Activated CD4-positive, alpha-beta T cell treated with anti-CD3 and anti-CD28 coated beads, Interleukin-2, amount 10 ng/mL, durations not matched to agents 24 days and 14 days (primary cell): ENCODE results near the gene TBX1. TPM values are rescaled to one million over a fixed set of nuclear protein-coding genes. Genes with fewer than 3 reads are reported as not detected.

ENCODE experiments used
- DNase-seq: peaks from one replicate; pipeline ENCODE4 v3.0.0; 2022
- H3K27ac Mint-ChIP-seq: one replicate; pipeline ENCODE4 v1.8.0; 2022; ENCODE audit warnings: mild to moderate bottlenecking, mixed read lengths
- H3K27me3 Mint-ChIP-seq: one replicate; pipeline ENCODE4 v1.8.0; 2022; ENCODE audit warnings: mixed read lengths
- H3K36me3 Mint-ChIP-seq: one replicate; pipeline ENCODE4 v1.8.0; 2022; ENCODE audit warnings: low read depth, mild to moderate bottlenecking, mixed read lengths
- H3K4me1 Mint-ChIP-seq: one replicate; pipeline ENCODE4 v1.8.0; 2021; ENCODE audit warnings: mixed read lengths
- H3K4me3 Mint-ChIP-seq: one replicate; pipeline ENCODE4 v1.8.0; 2022; ENCODE audit warnings: mild to moderate bottlenecking, moderate library complexity, mixed read lengths
- H3K9me3 Mint-ChIP-seq: one replicate; pipeline ENCODE4 v1.8.0; 2021; ENCODE audit warnings: mixed read lengths
- intact Hi-C: fragments of 100-400 bp; cut with micrococcal nuclease; formaldehyde crosslinking; loops from one replicate; pipeline ENCODE4 v1.15.1; 2023
- total RNA-seq: library from RNA; stranded (reverse); gene quantifications from 2 replicates; pipeline ENCODE4 v1.2.3, GENCODE V29; 2022

The TBX1 gene
- total RNA-seq, 1 donor from 2014 or later: not detected

DNA sequence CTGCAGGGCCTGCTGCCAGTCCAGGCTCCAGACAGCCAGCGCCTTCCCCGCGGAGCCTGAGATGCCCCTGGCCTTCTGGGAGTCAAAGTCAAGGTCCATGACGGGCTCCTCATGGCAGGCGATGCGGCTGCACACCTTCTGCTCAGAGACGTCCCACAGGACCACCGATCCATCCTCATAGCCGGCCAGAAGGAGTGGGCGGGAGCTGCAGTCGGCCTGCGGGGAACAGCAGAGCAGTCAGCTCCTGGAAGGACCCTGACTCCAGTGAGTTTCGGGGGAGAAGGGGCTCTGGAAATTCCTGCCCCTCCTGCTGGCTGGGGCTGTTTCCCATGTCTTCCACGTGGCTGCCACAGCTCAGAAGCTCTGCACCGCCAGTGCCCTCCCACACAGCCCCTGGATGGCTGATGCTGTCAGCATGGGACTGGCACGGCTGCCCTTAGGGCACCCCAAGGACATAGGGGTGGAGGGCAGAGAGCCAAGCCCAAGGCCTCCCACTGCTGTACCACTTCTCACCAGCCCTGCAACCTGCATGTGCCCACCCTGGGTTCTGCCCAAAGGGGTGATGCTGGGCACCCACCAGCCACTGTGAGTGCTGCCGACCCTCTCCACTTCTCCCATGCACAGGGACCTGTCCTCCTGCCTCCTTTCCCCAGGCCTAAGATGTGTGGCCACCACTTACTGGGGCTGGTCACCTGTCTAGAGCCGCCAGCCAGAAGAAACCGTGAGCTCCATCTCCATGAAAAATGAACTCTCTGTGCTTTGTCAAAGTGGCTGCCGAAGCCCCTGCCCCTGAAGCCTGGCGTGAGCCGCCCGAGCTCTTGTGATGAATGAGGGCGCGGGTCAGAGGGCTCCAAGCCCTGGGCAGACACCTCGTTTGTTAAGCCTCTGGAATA lies 41.7 kb downstream of the TBX1 start:
- DNase-seq: no peak
- H3K4me3 Mint-ChIP-seq: no peak overlapping the region
- H3K36me3 Mint-ChIP-seq: no peaks in the 10 kb centered on the region
- H3K27ac Mint-ChIP-seq: no peak overlapping the region
- no peaks in the 10 kb centered on the region for H3K9me3 Mint-ChIP-seq
- no peaks in the 10 kb centered on the region for H3K4me1 Mint-ChIP-seq
- H3K27me3 Mint-ChIP-seq: no peaks in the 10 kb centered on the region
- intact Hi-C loops: no loop called here

DNA sequence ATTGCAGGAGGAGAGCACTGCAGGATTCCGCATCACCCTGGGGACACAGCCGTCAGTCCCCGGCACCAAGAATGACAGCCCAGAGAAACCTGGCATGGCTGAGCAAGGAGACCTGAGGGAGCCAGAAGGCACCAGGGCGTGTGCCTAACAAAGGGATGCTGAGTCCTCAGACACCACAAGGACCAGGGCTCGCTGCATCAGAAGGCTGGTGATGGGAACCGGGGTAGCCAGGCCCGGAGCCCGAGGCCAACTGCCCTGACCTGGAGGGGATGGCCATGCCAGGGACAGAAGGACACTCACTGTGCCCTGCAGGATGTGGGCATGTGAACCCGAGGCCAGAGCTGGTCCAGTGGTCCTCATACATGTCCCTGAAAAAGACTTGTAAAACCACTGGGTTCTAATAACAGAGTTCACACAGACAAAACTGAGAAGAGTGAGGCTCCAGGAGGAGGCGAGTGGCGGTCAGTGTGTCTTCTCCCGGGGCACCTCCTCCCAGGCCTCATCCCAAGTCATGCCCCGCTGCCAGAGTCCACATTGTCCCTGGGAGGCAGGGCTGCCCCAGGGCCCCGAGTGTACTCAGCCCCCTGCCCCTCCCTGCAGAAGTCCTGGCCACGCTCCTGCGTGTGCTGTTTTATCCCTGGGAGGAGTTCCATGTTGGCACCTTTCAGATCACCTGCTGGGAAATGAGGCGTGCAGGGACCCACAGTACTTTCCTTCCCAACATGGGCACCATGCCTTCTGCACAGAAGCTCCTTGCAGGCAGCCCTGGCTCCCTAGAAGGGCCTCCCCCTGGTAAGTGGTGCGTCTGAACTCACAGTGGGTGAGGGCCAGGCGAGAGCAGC lies 42.5 kb downstream of the TBX1 start:
- Mint-ChIP-seq H3K27ac (no peak overlapping the region), H3K9me3 (no peaks in the 10 kb centered on the region), H3K36me3 (no peaks in the 10 kb centered on the region), H3K4me1 (no peaks in the 10 kb centered on the region), H3K27me3 (no peaks in the 10 kb centered on the region), H3K4me3 (no peak overlapping the region)
- DNase-seq: no peak
- intact Hi-C loops: no loop called here

- no peak for DNase-seq
- intact Hi-C loops: no loop called here
- H3K27me3 Mint-ChIP-seq: no peaks in the 10 kb centered on the region
- no peak overlapping the region for H3K4me3 Mint-ChIP-seq
- no peaks in the 10 kb centered on the region for H3K4me1 Mint-ChIP-seq
- no peak overlapping the region for H3K27ac Mint-ChIP-seq
- no peaks in the 10 kb centered on the region for H3K9me3 Mint-ChIP-seq
- no peaks in the 10 kb centered on the region for H3K36me3 Mint-ChIP-seq
Observed at GRCh38 chr22:19803736-19804267, 43.2 kb downstream of the TBX1 start.

DNA sequence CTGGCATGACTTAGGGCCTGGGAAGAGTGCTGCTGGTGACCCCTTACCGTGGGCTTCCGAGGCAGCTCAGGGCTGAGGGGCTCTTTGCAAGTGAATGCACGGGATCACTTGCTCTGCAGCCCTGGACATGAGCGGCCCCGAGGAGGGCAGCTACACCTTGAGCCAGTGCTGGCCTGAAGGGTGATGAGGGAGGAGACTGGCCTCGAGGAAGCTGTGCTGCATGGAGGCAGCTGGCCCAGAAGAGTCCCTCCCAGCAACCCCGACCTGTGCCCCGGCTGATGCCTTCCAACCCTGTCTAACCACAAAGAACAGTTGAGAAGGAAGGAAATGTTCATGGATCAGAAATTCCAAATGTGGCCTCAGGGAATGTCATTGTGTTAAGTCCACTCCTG lies 45.2 kb downstream of the TBX1 start:
- no peak for DNase-seq
- H3K36me3 Mint-ChIP-seq: no peaks in the 10 kb centered on the region
- H3K27ac Mint-ChIP-seq: no peak overlapping the region
- no peaks in the 10 kb centered on the region for H3K27me3 Mint-ChIP-seq
- no peak overlapping the region for H3K4me3 Mint-ChIP-seq
- intact Hi-C loops: no loop called here
- H3K4me1 Mint-ChIP-seq: no peaks in the 10 kb centered on the region
- no peaks in the 10 kb centered on the region for H3K9me3 Mint-ChIP-seq

- H3K4me1 Mint-ChIP-seq: no peaks in the 10 kb centered on the region
- H3K27ac Mint-ChIP-seq: no peak overlapping the region
- intact Hi-C loops: no loop called here
- H3K27me3 Mint-ChIP-seq: no peaks in the 10 kb centered on the region
- no peak overlapping the region for H3K4me3 Mint-ChIP-seq
- H3K9me3 Mint-ChIP-seq: no peaks in the 10 kb centered on the region
- H3K36me3 Mint-ChIP-seq: no peaks in the 10 kb centered on the region
- DNase-seq: no peak
Observed at GRCh38 chr22:19806213-19807160, 45.9 kb downstream of the TBX1 start.

DNA sequence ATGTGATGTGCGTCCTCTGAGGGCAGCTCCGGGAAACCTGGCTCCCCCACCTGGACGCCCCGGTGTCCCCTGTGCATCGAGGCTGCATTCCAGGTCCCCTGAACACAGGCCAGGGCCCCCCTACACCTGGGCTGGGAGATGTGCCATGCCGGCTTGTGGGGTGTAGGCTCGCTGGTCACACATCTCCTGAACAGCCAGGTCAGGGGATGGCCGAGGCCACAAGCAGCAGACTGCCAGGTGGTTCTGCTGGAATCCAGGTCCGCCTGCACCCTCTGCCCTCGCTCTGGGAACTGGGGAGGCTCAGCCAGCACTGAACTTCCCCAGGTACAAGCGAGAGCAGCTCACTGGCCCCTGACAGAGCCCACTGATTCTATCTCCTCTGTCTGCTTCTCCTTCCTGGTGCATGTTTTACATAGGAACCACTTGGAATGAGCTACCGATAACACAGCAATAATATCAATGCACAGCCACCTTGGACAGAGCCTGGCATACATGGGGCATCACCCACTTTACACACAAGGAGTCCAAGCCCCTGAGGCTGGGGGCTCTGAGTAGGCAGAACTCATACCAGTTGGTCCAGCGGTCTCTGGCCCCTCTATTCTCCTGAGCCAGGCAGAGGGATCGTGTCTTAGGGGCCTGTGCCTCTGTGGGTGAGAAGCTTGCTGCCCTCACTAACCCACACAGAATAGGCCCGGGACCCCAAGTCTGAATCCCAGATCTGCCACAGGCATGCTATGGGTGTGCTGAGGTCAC lies 46.8 kb downstream of the TBX1 start:
- intact Hi-C loops: no loop called here
- no peaks in the 10 kb centered on the region for H3K4me1 Mint-ChIP-seq
- no peaks in the 10 kb centered on the region for H3K27me3 Mint-ChIP-seq
- H3K9me3 Mint-ChIP-seq: no peaks in the 10 kb centered on the region
- H3K4me3 Mint-ChIP-seq: no peak overlapping the region
- no peak for DNase-seq
- no peak overlapping the region for H3K27ac Mint-ChIP-seq
- H3K36me3 Mint-ChIP-seq: no peaks in the 10 kb centered on the region

- H3K4me1 Mint-ChIP-seq: no peaks in the 10 kb centered on the region
- intact Hi-C loops: no loop called here
- no peaks in the 10 kb centered on the region for H3K9me3 Mint-ChIP-seq
- H3K36me3 Mint-ChIP-seq: no peaks in the 10 kb centered on the region
- no peak overlapping the region for H3K4me3 Mint-ChIP-seq
- no peak overlapping the region for H3K27ac Mint-ChIP-seq
- no peaks in the 10 kb centered on the region for H3K27me3 Mint-ChIP-seq
- no peak for DNase-seq
Observed at GRCh38 chr22:19807914-19808872, 47.6 kb downstream of the TBX1 start.

GRCh38 chr22:19808873-19809478 lies 48.4 kb downstream of the TBX1 start:
- Mint-ChIP-seq H3K4me1 (no peaks in the 10 kb centered on the region), H3K9me3 (no peaks in the 10 kb centered on the region), H3K4me3 (no peak overlapping the region), H3K36me3 (no peaks in the 10 kb centered on the region), H3K27ac (no peak overlapping the region), H3K27me3 (no peaks in the 10 kb centered on the region)
- DNase-seq: no peak
- intact Hi-C loops: no loop called here

DNA sequence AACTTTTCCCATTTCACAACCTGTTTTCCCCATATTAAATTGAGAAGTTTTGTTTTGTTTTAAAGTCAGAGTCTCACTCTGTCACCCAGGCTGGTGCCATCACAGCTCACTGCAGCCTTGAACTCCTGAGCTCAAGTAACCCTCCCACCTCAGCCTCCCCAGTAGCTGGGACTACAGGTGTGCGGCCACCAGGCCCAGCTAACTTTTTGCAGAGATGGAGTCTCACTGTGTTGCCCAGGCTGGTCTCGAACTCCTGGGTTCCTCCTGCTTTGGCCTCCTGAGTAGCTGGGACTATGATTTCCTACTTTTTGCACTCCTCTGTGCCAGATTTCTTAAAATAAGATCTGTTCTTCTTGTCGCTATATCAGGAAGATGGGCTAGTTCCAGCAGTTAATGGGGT lies 49.2 kb downstream of the TBX1 start:
- Mint-ChIP-seq H3K27me3 (no peaks in the 10 kb centered on the region), H3K36me3 (no peaks in the 10 kb centered on the region), H3K9me3 (no peaks in the 10 kb centered on the region), H3K27ac (no peak overlapping the region), H3K4me3 (no peak overlapping the region), H3K4me1 (no peaks in the 10 kb centered on the region)
- no peak for DNase-seq
- intact Hi-C loops: no loop called here

GRCh38 chr22:19810381-19811201 lies 50.0 kb downstream of the TBX1 start:
- no peaks in the 10 kb centered on the region for H3K4me1 Mint-ChIP-seq
- no peaks in the 10 kb centered on the region for H3K9me3 Mint-ChIP-seq
- DNase-seq: no peak
- no peaks in the 10 kb centered on the region for H3K36me3 Mint-ChIP-seq
- H3K4me3 Mint-ChIP-seq: no peak overlapping the region
- H3K27me3 Mint-ChIP-seq: no peaks in the 10 kb centered on the region
- H3K27ac Mint-ChIP-seq: no peak overlapping the region
- intact Hi-C loops: no loop called here

GRCh38 chr22:19811211-19811621 lies 50.6 kb downstream of the TBX1 start:
- intact Hi-C loops: no loop called here
- Mint-ChIP-seq H3K4me3 (no peak overlapping the region), H3K4me1 (no peaks in the 10 kb centered on the region), H3K27ac (no peak overlapping the region), H3K9me3 (no peaks in the 10 kb centered on the region), H3K27me3 (no peaks in the 10 kb centered on the region), H3K36me3 (no peaks in the 10 kb centered on the region)
- DNase-seq: no peak
